RPMI7951 (cell line): ENCODE results near the gene C19orf25. TPM values are rescaled to one million over a fixed set of nuclear protein-coding genes. Genes with fewer than 3 reads are reported as not detected.

Experiments
- DNase-seq: peaks from one replicate; pipeline ENCODE4 v3.0.0-alpha.2; 2012; ENCODE audit warnings: low read depth
- total RNA-seq: library from RNA; depleted of rRNA; stranded (reverse); fragments of >200 nt; shearing (Covaris generic); gene quantifications from 2 replicates; pipeline ENCODE4 v1.2.3, GENCODE V29; 2014; rRNA removed

Gene C19orf25
- total RNA-seq, 1 experiment from 2014 or later: 25.2 TPM

- no peak for DNase-seq
Measured at GRCh38 chr19:1433119-1434039, 45.6 kb downstream of the C19orf25 start.

GRCh38 chr19:1432507-1432887 lies 46.5 kb downstream of the C19orf25 start:
- DNase-seq: no peak

GRCh38 chr19:1431759-1432506 lies 47.1 kb downstream of the C19orf25 start:
- DNase-seq: no peak

GRCh38 chr19:1430246-1430645 lies 48.8 kb downstream of the C19orf25 start:
- DNase-seq: no peak

- DNase-seq: no peak
Measured at GRCh38 chr19:1429750-1430149, 49.3 kb downstream of the C19orf25 start.

GRCh38 chr19:1428738-1429391 lies 50.1 kb downstream of the C19orf25 start:
- DNase-seq: no peak

GRCh38 chr19:1427221-1427920 lies 51.6 kb downstream of the C19orf25 start:
- DNase-seq: no peak

- no peak for DNase-seq
Measured at GRCh38 chr19:1426736-1427135, 52.3 kb downstream of the C19orf25 start.

- no peak for DNase-seq
Measured at GRCh38 chr19:1425902-1426301, 53.1 kb downstream of the C19orf25 start.

- DNase-seq: no peak
Measured at GRCh38 chr19:1425102-1425837, 53.7 kb downstream of the C19orf25 start.

GRCh38 chr19:1424192-1424955 lies 54.6 kb downstream of the C19orf25 start:
- no peak for DNase-seq

GRCh38 chr19:1423436-1424191 lies 55.4 kb downstream of the C19orf25 start:
- DNase-seq: no peak

Other genes with a start within 250 kb of the C19orf25 start
- 0.48 and 0.88 TPM in 2 replicates for gene CBARP, start 241.2 kb downstream of the C19orf25 start, total RNA-seq
- gene ATP5F1D, start 237.5 kb downstream of the C19orf25 start, total RNA-seq: 41.8 and 78.0 TPM in 2 replicates
- gene MIDN, start 230.6 kb downstream of the C19orf25 start, total RNA-seq: 3.2 and 4.1 TPM in 2 replicates
- 44.2 and 66.8 TPM in 2 replicates for gene CIRBP, start 209.9 kb downstream of the C19orf25 start, total RNA-seq
- 57.6 and 92.0 TPM in 2 replicates for gene FAM174C, start 203.7 kb downstream of the C19orf25 start, total RNA-seq
- not detected in 2 replicates for gene EFNA2, start 193.3 kb downstream of the C19orf25 start, total RNA-seq
- 99.1 and 139 TPM in 2 replicates for gene NDUFS7, start 95.3 kb downstream of the C19orf25 start, total RNA-seq
- gene GAMT, start 77.7 kb downstream of the C19orf25 start, total RNA-seq: 15.3 and 24.9 TPM in 2 replicates
- 43.9 and 88.3 TPM in 2 replicates for gene DAZAP1, start 71.6 kb downstream of the C19orf25 start, total RNA-seq
- gene RPS15, start 40.8 kb downstream of the C19orf25 start, total RNA-seq: 1,276 and 1,680 TPM in 2 replicates
- gene APC2, start 29.1 kb downstream of the C19orf25 start, total RNA-seq: not detected in 2 replicates
- 0.39 and 5.5 TPM in 2 replicates for gene PCSK4, start 11.1 kb upstream of the C19orf25 start, total RNA-seq
- gene REEP6, start 12.0 kb upstream of the C19orf25 start, total RNA-seq: 3.3 and 4.2 TPM in 2 replicates
- 1.6 and 3.8 TPM in 2 replicates for gene ADAMTSL5, start 33.8 kb upstream of the C19orf25 start, total RNA-seq
- gene PLK5, start 44.9 kb upstream of the C19orf25 start, total RNA-seq: not detected in 2 replicates
- gene MEX3D, start 89.1 kb upstream of the C19orf25 start, total RNA-seq: 8.4 and 18.9 TPM in 2 replicates
- 55.2 and 63.2 TPM in 2 replicates for gene MBD3, start 113.7 kb upstream of the C19orf25 start, total RNA-seq
- 124 and 144 TPM in 2 replicates for gene UQCR11, start 126.2 kb upstream of the C19orf25 start, total RNA-seq
- 60.9 and 62.7 TPM in 2 replicates for gene TCF3, start 173.4 kb upstream of the C19orf25 start, total RNA-seq